Vagina (tissue), 2 donors: ENCODE measurements around the gene ADCY5. TPM values are rescaled to one million over a fixed set of nuclear protein-coding genes. Genes with fewer than 3 reads are reported as not detected.

Experiments used
- DNase-seq, 2 donors: peaks; one replicate each; pipeline ENCODE4 v3.0.0-alpha.2; 2017; ENCODE audit errors: extremely low spot score in 2 of 2
- H3K27ac ChIP-seq: fragments of 200-600 bp; sonication (generic); one replicate; pipeline ENCODE4 v1.5.1; 2019
- H3K27me3 ChIP-seq: fragments of 200-600 bp; sonication (generic); one replicate; pipeline ENCODE4 v1.5.1; 2019
- H3K36me3 ChIP-seq, 2 donors: fragments of 200-600 bp; sonication (generic); one replicate each; pipeline ENCODE4 v1.5.1; 2017 to 2019
- H3K4me1 ChIP-seq: fragments of 200-600 bp; sonication (generic); one replicate; pipeline ENCODE4 v1.5.1; 2019
- H3K4me3 ChIP-seq, 2 donors: fragments of 200-600 bp; sonication (generic); 1 replicate in 1 of 2; 2 replicates in 1 of 2; pipeline ENCODE4 v1.5.1; 2016 to 2019
- H3K9me3 ChIP-seq: fragments of 200-600 bp; sonication (generic); one replicate; pipeline ENCODE4 v1.5.1; 2019
- CTCF ChIP-seq, 3 experiments: fragments of 450-650 bp in 2 of 3; fragments of 200-600 bp in 1 of 3; sonication (generic) in 1 of 3; IDR thresholded peaks; one replicate each; pipeline ENCODE4 v1.5.1; 2017 to 2019; ENCODE audit warnings: antibody characterized with exemption in 3 of 3, mild to moderate bottlenecking in 2 of 3, moderate library complexity in 2 of 3
- POLR2A ChIP-seq, 2 donors: fragments of 450-650 bp; IDR thresholded peaks; one replicate each; pipeline ENCODE4 v1.6.1; 2017; ENCODE audit warnings: antibody characterized with exemption in 2 of 2, mild to moderate bottlenecking in 2 of 2, moderate library complexity in 2 of 2
- POLR2AphosphoS5 ChIP-seq, 2 donors: sonication (generic); formaldehyde crosslinking; IDR thresholded peaks; one replicate each; pipeline ENCODE4 v1.9.0; 2017; ENCODE audit warnings: antibody characterized with exemption in 2 of 2, mild to moderate bottlenecking in 2 of 2, low read depth in 1 of 2; ENCODE audit not compliant: insufficient read depth in 1 of 2
- intact Hi-C: fragments of 100-400 bp; cut with DNase I; formaldehyde crosslinking; loops from one replicate; pipeline ENCODE4 v1.15.1; 2023
- total RNA-seq: library from RNA; depleted of rRNA; stranded (reverse); fragments of >200 nt; gene quantifications from one replicate; pipeline ENCODE4 v1.2.3, GENCODE V29; 2016

ADCY5 gene
- total RNA-seq, 1 donor from 2014 or later: 16.7 TPM

- Histone ChIP-seq H3K4me1 (no peaks in the 10 kb centered on the region), H3K4me3 (no peak overlapping the region), H3K9me3 (no peaks in the 10 kb centered on the region), H3K27me3 (no peaks in the 10 kb centered on the region), H3K36me3 (no peaks in the 10 kb centered on the region), H3K27ac (no peak overlapping the region)
- intact Hi-C loops: loop anchor here (10.0 kb wide), 1 partner anchor 235 kb away; no protein-coding TSS in a partner anchor
- no peak for DNase-seq
- TF ChIP-seq POLR2A (IDR thresholded peaks at IDR 0.05): no peak
- TF ChIP-seq POLR2AphosphoS5 (IDR thresholded peaks at IDR 0.05; ENCODE audit: insufficient read depth in 1 of 2, low read depth in 1 of 2): no peak
- TF ChIP-seq CTCF (IDR thresholded peaks at IDR 0.05): no peak
Observed at GRCh38 chr3:123320221-123320620, 128.7 kb downstream of the ADCY5 start.

GRCh38 chr3:123319760-123320159 is 129.1 kb downstream of the ADCY5 start:
- Histone ChIP-seq H3K27ac (no peak overlapping the region), H3K4me3 (no peak overlapping the region), H3K27me3 (no peaks in the 10 kb centered on the region), H3K9me3 (no peaks in the 10 kb centered on the region), H3K36me3 (no peaks in the 10 kb centered on the region), H3K4me1 (no peaks in the 10 kb centered on the region)
- intact Hi-C loops: loop anchor here (10.0 kb wide), 1 partner anchor 235 kb away; no protein-coding TSS in a partner anchor
- no peak for TF ChIP-seq CTCF (IDR thresholded peaks at IDR 0.05)
- no peak for TF ChIP-seq POLR2AphosphoS5 (IDR thresholded peaks at IDR 0.05; ENCODE audit: insufficient read depth in 1 of 2, low read depth in 1 of 2)
- TF ChIP-seq POLR2A (IDR thresholded peaks at IDR 0.05): no peak
- DNase-seq: no peak

GRCh38 chr3:123318374-123318773 is 130.5 kb downstream of the ADCY5 start:
- no peak for DNase-seq
- intact Hi-C loops: no loop called here
- Histone ChIP-seq H3K27ac (no peak overlapping the region), H3K4me1 (no peaks in the 10 kb centered on the region), H3K27me3 (no peaks in the 10 kb centered on the region), H3K4me3 (no peak overlapping the region), H3K36me3 (no peaks in the 10 kb centered on the region), H3K9me3 (no peaks in the 10 kb centered on the region)
- TF ChIP-seq CTCF (IDR thresholded peaks at IDR 0.05) (no peak), POLR2A (IDR thresholded peaks at IDR 0.05) (no peak), POLR2AphosphoS5 (IDR thresholded peaks at IDR 0.05; ENCODE audit: insufficient read depth in 1 of 2, low read depth in 1 of 2) (no peak)

GRCh38 chr3:123317716-123318115 is 131.2 kb downstream of the ADCY5 start:
- Histone ChIP-seq H3K4me3 (no peak overlapping the region), H3K9me3 (no peaks in the 10 kb centered on the region), H3K36me3 (no peaks in the 10 kb centered on the region), H3K27ac (no peak overlapping the region), H3K4me1 (no peaks in the 10 kb centered on the region), H3K27me3 (no peaks in the 10 kb centered on the region)
- intact Hi-C loops: no loop called here
- no peak for TF ChIP-seq CTCF (IDR thresholded peaks at IDR 0.05)
- TF ChIP-seq POLR2A (IDR thresholded peaks at IDR 0.05): no peak
- TF ChIP-seq POLR2AphosphoS5 (IDR thresholded peaks at IDR 0.05; ENCODE audit: insufficient read depth in 1 of 2, low read depth in 1 of 2): no peak
- no peak for DNase-seq

- no peaks in the 10 kb centered on the region for H3K36me3 ChIP-seq
- intact Hi-C loops: no loop called here
- H3K27ac ChIP-seq: no peak overlapping the region
Observed at GRCh38 chr3:123315271-123315595, 133.7 kb downstream of the ADCY5 start.

More at GRCh38 chr3:123315271-123315595, 133.7 kb downstream of the ADCY5 start:
- Histone ChIP-seq H3K4me1 (no peaks in the 10 kb centered on the region), H3K9me3 (no peaks in the 10 kb centered on the region), H3K4me3 (no peak overlapping the region), H3K27me3 (no peaks in the 10 kb centered on the region)
- DNase-seq: no peak
- TF ChIP-seq POLR2AphosphoS5 (IDR thresholded peaks at IDR 0.05; ENCODE audit: insufficient read depth in 1 of 2, low read depth in 1 of 2): no peak
- no peak for TF ChIP-seq POLR2A (IDR thresholded peaks at IDR 0.05)
- TF ChIP-seq CTCF (IDR thresholded peaks at IDR 0.05): no peak
